Ishikawa (cell line): ENCODE measurements around the gene C11orf68.

Source experiments
- CEBPB ChIP-seq: IDR thresholded peaks from 2 replicates; pipeline ENCODE4 v1.6.1; 2012
- CREB1 ChIP-seq: IDR thresholded peaks from 2 replicates; pipeline ENCODE4 v1.6.1; 2012; ENCODE audit warnings: low read depth
- EGR1 ChIP-seq: IDR thresholded peaks from 2 replicates; pipeline ENCODE4 v1.6.1; 2012
- EP300 ChIP-seq: IDR thresholded peaks from 2 replicates; pipeline ENCODE4 v1.6.1; 2012; ENCODE audit warnings: borderline replicate concordance
- FOXM1 ChIP-seq: IDR thresholded peaks from 2 replicates; pipeline ENCODE4 v1.6.1; 2012; ENCODE audit warnings: low read depth, borderline replicate concordance
- NFIC ChIP-seq: IDR thresholded peaks from 2 replicates; pipeline ENCODE4 v1.6.1; 2012
- RAD21 ChIP-seq: IDR thresholded peaks from 2 replicates; pipeline ENCODE4 v1.6.1; 2012; ENCODE audit warnings: low read depth
- TAF1 ChIP-seq: IDR thresholded peaks from 2 replicates; pipeline ENCODE4 v1.6.1; 2012; ENCODE audit warnings: low read depth, mild to moderate bottlenecking
- TCF12 ChIP-seq: IDR thresholded peaks from 2 replicates; pipeline ENCODE4 v1.6.1; 2012; ENCODE audit warnings: low read depth
- TEAD4 ChIP-seq: IDR thresholded peaks from 2 replicates; pipeline ENCODE4 v1.6.1; 2012
- YY1 ChIP-seq: IDR thresholded peaks from 2 replicates; pipeline ENCODE4 v1.6.1; 2012; ENCODE audit warnings: low read depth
- ZBTB7A ChIP-seq: IDR thresholded peaks from 2 replicates; pipeline ENCODE4 v1.6.1; 2012; ENCODE audit warnings: low read depth
- TF ChIP-seq, protein P1 (sequence below): IDR thresholded peaks from 2 replicates; pipeline ENCODE4 v1.6.1; 2012
- TF ChIP-seq, protein P2 (sequence below): IDR thresholded peaks from 2 replicates; pipeline ENCODE4 v1.6.1; 2012
- TF ChIP-seq, protein P3 (sequence below): IDR thresholded peaks from 2 replicates; pipeline ENCODE4 v1.6.1; 2012; ENCODE audit warnings: low read depth, mild to moderate bottlenecking

C11orf68 gene

DNA sequence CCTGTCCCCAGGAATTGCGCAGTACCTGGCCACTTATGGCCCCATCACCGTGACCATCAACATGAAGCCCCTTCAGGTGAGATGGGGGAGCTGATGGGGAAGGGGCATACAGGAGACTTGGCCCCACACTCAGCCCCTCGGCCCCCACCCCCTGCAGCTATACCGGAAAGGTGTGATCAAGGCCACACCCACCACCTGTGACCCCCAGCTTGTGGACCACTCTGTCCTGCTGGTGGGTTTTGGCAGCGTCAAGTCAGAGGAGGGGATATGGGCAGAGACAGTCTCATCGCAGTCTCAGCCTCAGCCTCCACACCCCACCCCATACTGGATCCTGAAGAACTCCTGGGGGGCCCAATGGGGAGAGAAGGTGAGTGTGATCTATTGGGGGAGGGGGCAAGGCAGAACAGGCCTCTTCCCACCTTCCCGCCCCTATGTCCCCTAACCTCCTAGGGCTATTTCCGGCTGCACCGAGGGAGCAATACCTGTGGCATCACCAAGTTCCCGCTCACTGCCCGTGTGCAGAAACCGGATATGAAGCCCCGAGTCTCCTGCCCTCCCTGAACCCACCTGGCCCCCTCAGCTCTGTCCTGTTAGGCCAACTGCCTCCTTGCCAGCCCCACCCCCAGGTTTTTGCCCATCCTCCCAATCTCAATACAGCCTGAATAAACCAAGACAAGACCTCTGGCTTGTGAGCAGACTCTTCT is 35.7 kb downstream of the C11orf68 start:
- TF ChIP-seq EP300 (no peak), TAF1 (no peak), TEAD4 (no peak), CEBPB (no peak), EGR1 (no peak), YY1 (no peak)
- TF ChIP-seq, protein P1, sequence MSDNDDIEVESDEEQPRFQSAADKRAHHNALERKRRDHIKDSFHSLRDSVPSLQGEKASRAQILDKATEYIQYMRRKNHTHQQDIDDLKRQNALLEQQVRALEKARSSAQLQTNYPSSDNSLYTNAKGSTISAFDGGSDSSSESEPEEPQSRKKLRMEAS: no peak

DNA sequence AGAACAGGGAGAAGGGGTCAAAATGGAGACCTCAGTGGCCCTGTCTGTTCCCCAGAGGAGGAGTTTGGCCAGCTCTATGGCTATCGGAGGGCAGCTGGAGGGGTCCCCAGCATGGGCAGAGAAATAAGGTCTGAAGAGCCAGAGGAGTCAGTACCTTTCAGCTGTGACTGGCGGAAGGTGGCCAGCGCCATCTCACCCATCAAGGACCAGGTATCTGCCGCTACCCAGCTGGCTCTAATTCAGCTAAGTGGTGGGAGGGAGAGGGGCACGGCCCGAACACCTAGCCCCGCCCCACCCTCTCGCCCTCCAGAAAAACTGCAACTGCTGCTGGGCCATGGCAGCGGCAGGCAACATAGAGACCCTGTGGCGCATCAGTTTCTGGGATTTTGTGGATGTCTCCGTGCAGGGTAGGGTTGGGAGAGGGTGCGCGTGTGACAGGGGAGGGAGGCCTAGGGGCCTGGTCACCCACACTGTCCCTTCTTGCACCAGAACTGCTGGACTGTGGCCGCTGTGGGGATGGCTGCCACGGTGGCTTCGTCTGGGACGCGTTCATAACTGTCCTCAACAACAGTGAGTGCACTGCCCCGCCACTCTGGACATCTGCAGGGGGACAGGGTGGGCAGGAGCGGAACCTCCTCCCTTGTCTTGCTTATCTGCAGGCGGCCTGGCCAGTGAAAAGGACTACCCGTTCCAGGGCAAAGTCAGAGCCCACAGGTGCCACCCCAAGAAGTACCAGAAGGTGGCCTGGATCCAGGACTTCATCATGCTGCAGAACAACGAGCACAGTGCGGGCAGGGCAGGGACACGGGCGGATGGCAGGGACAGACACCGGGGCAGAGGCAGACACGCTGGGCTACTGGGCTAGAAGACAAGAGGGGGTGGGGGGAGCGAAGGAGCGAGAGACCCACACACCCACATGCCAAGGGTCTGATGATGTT is 36.5 kb downstream of the C11orf68 start:
- TF ChIP-seq, protein P2, sequence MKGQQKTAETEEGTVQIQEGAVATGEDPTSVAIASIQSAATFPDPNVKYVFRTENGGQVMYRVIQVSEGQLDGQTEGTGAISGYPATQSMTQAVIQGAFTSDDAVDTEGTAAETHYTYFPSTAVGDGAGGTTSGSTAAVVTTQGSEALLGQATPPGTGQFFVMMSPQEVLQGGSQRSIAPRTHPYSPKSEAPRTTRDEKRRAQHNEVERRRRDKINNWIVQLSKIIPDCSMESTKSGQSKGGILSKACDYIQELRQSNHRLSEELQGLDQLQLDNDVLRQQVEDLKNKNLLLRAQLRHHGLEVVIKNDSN: no peak
- TF ChIP-seq YY1 (no peak), EP300 (no peak), CEBPB (no peak)
- TF ChIP-seq, protein P3, sequence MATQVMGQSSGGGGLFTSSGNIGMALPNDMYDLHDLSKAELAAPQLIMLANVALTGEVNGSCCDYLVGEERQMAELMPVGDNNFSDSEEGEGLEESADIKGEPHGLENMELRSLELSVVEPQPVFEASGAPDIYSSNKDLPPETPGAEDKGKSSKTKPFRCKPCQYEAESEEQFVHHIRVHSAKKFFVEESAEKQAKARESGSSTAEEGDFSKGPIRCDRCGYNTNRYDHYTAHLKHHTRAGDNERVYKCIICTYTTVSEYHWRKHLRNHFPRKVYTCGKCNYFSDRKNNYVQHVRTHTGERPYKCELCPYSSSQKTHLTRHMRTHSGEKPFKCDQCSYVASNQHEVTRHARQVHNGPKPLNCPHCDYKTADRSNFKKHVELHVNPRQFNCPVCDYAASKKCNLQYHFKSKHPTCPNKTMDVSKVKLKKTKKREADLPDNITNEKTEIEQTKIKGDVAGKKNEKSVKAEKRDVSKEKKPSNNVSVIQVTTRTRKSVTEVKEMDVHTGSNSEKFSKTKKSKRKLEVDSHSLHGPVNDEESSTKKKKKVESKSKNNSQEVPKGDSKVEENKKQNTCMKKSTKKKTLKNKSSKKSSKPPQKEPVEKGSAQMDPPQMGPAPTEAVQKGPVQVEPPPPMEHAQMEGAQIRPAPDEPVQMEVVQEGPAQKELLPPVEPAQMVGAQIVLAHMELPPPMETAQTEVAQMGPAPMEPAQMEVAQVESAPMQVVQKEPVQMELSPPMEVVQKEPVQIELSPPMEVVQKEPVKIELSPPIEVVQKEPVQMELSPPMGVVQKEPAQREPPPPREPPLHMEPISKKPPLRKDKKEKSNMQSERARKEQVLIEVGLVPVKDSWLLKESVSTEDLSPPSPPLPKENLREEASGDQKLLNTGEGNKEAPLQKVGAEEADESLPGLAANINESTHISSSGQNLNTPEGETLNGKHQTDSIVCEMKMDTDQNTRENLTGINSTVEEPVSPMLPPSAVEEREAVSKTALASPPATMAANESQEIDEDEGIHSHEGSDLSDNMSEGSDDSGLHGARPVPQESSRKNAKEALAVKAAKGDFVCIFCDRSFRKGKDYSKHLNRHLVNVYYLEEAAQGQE: no peak

- TF ChIP-seq, protein P2: no peak
- TF ChIP-seq YY1: no peak
- TF ChIP-seq EGR1: no peak
- no peak for TF ChIP-seq TCF12
- TF ChIP-seq, protein P3: no peak
- TF ChIP-seq EP300: no peak
- TF ChIP-seq RAD21: no peak
Observed at GRCh38 chr11:65880844-65881421, 37.9 kb downstream of the C11orf68 start.

DNA sequence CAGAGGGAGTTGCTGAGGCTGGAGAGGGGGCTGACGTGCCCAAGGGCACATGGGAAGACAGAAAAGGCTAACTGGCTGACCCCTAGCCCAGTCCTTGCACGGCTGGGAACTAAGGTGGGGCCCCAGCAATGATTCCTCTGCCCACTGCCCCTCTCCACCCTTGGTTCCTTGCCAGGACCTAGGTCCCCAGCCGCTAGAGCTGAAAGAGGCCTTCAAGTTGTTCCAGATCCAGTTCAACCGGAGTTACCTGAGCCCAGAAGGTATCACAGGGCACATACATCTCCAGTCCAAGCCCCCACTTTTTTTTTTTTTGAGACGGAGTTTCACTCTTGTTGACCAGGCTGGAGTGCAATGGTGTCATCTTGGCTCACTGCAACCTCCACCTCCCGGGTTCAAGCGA is 38.8 kb downstream of the C11orf68 start:
- TF ChIP-seq YY1: no peak
- TF ChIP-seq CREB1: no peak
- no peak for TF ChIP-seq NFIC
- TF ChIP-seq, protein P2: no peak
- no peak for TF ChIP-seq ZBTB7A
- no peak for TF ChIP-seq RAD21
- no peak for TF ChIP-seq TEAD4
- no peak for TF ChIP-seq TAF1
- TF ChIP-seq CEBPB: no peak
- no peak for TF ChIP-seq TCF12
- TF ChIP-seq FOXM1: no peak
- TF ChIP-seq EGR1: no peak
- TF ChIP-seq, protein P3: no peak
- TF ChIP-seq EP300: no peak
- TF ChIP-seq, protein P1: no peak
